ENCODE data around the gene TLCD1. TPM values are rescaled to one million over a fixed set of nuclear protein-coding genes. Genes with fewer than 3 reads are reported as not detected.

Gene TLCD1, protein sequence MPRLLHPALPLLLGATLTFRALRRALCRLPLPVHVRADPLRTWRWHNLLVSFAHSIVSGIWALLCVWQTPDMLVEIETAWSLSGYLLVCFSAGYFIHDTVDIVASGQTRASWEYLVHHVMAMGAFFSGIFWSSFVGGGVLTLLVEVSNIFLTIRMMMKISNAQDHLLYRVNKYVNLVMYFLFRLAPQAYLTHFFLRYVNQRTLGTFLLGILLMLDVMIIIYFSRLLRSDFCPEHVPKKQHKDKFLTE
- 4.4 and 5.3 TPM in 2 replicates for total RNA-seq (ENCODE audit: low replicate concordance)

DNA sequence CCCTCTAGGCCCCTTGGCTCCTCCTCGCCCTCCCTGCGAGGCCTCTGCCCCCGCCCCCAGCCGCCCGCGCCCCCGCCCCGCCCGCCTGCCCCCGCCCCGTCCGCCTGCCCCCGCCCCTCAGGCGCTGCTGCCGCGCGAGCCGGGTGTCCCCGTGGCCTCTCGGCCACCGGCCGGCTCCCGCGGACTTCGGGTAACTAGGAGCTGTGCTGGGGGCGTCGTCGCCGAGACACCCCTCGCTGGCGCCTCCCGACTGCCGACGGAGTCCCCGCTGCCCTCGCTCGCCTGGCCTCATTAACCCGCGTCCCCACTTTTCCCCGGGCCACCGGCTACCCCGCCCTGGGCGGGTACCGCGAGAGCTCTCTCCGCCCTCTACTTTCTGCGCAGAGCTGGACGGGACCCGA, at the start of gene TLCD1:
TLCD1 (minus strand) TSS at position 8 of the 401 bp plus-strand sequence. CDS start 136 bp downstream, outside the sequence.

DNA sequence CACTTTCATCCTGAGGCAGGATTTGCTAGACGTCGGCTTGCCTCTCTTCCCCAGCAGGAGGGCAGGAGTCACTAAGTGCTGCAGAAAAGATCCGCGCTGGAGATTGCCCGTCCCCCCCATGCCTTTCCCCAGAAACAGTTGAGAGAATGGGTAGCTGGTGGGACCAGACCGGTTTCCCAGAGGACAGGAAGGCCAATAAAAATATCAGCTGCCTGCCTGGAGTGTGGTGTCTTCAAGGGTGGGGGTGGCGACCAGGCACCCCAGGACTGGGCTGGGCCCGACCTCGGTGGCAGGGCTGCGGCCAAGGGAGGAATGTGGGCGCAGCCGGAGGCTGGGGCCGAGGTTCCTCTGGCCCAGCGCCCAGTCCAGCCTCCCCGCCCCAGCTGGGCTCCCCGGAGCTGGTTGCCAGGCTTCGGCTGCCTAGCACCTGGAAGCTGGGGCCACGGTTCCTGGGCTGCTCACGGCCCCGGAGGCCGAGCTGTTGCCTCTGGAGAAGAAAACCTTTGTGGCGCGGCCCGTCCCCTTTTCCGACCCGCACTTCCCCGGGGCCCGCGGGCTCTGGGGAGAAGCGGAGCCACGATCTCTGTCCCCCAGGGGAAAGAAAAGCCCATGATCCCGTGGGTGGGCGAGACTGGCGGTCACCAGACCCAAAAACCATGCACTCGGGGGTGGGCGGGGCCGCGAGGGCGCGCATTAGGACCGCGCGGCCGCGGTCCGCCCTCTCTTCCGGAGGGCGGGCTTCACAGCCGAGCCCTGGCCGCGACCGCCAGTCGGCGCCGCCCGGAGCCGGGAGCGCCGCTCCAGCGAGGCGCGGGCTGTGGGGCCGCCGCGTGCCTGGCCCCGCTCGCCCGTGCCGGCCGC, 17.4 kb upstream of the TLCD1 start, which contains the start of gene TRAF4:
TRAF4 (plus strand) TSS at position 769 of the 861 bp plus-strand sequence. CDS start 102 bp downstream, outside the sequence.

DNA sequence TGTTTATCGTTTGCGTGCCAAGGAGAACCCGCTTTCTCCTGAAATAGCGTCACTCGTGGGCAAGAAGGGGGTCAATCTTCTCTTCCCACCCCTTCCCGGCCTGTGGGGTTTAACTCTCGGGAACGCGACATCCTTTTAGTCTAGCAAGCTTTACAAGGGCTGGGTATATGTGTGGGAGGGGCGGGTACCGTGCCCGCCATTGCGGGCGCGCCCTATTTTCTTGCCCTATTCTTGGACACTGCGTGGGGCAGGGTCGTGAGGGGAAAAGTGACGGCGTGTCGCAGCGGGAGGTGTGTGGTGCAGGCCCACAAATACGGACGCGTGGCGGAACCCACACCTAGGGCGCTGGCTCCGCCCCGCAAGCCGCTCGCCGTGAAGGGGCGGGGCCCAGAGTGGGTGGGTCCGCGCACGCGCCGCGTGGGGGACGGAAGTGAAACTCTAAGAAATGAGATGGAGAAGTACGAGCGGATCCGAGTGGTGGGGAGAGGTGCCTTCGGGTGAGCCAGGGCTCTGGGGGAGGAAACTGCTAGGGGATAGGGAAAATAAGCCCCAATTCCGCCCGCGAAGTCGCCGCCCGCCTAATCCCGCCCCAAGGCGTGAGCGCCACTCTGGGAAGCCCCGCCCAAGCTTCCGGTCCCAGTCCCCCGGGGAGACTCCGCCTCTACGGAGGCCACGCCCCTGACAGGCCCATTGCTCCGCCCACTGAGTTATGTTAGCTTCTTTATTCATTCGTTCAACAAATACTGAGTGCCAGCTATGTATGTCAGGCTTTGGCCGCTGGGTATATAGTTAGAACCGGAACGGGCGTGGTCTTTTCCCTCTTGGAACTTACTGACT, 2.5 kb upstream of the TLCD1 start, which contains the start of gene NEK8:
NEK8 (plus strand) TSS at position 425 of the 837 bp plus-strand sequence; CDS start at position 451, 26 bp downstream.

DNA sequence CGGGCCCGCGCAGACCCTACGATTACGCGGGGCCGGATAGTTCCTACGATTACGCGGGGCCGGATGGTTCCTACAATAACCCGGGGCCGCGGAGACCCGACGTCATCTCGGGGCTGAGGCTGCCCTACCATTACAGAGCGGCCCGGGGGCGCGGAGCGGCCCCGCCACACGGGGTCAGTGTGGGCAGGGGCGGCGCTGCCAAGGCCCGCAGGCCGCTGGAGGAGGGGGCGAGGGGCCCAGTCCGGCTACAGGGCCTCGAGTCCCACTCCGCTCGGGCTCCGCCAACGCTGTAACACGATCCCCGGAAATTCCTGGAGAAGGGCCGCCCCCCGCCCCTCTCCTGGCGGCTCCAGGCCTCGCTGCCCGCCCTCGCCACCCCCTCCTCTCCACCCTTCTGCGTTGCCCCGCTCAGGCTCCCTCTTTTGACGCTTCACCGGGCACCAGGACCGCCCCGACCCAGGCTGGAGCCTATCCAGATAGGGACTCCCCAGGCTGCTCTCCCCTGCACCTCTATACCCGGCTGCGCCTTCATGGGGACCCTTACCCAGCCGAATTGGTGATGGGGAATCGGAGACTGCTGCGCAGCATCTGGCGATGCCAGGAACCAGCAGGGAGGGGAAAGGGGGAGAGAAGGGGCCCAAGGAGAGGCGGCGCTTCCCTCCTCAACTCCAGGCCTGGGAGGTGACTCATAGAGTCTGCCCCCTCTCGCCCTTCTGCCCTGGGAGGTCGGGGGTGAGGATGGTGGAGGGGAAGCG, 8.3 kb downstream of the TLCD1 start, which contains the start of gene RAB34:
RAB34 (minus strand) TSS at position 291 of the 755 bp plus-strand sequence. CDS start 602 bp downstream, outside the sequence.

DNA sequence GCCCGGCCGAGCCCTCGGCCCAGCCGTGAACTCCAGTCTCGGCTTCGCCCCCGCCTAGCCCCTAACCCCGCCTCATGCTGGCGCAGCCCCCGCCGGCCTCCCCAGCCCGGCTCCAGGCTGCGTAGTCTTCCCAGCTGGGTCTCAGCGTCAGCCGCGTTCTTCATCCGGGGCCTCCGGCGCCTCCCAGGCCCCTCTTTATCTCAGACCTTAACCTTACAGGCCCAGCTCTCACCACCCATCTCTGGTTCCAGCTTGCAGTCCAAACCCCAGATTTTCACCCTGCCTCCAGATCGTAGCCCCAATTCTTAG, 14.4 kb downstream of the TLCD1 start, which contains the start of gene PROCA1:
PROCA1 (minus strand) TSS at position 166 of the 309 bp plus-strand sequence. CDS start 228 bp downstream, outside the sequence.

Other genes starting within 250 kb of the TLCD1 start
- not detected in 2 replicates for gene FOXN1, start 219.9 kb downstream of the TLCD1 start, total RNA-seq (ENCODE audit: low replicate concordance)
- 13.7 and 22.3 TPM in 2 replicates for gene UNC119, start 173.6 kb downstream of the TLCD1 start, total RNA-seq (ENCODE audit: low replicate concordance)
- gene PIGS, start 154.7 kb downstream of the TLCD1 start, total RNA-seq (ENCODE audit: low replicate concordance) = 48.4 and 53.0 TPM in 2 replicates
- gene ALDOC, start 149.3 kb downstream of the TLCD1 start, total RNA-seq (ENCODE audit: low replicate concordance) = 54.3 and 98.8 TPM in 2 replicates
- gene SPAG5, start 127.2 kb downstream of the TLCD1 start, total RNA-seq (ENCODE audit: low replicate concordance) = 2.9 and 13.4 TPM in 2 replicates
- gene RSKR, start 112.0 kb downstream of the TLCD1 start, total RNA-seq (ENCODE audit: low replicate concordance) = 3.1 and 6.8 TPM in 2 replicates
- gene BLTP2, start 81.1 kb downstream of the TLCD1 start, total RNA-seq (ENCODE audit: low replicate concordance) = 120 and 163 TPM in 2 replicates
- gene SDF2, start 64.3 kb downstream of the TLCD1 start, total RNA-seq (ENCODE audit: low replicate concordance) = 68.5 and 111 TPM in 2 replicates
- gene SUPT6H, start 64.0 kb downstream of the TLCD1 start, total RNA-seq (ENCODE audit: low replicate concordance) = 41.9 and 53.5 TPM in 2 replicates
- gene PROCA1, start 14.3 kb downstream of the TLCD1 start, total RNA-seq (ENCODE audit: low replicate concordance) = 0.90 and 1.4 TPM in 2 replicates
- gene RAB34, start 8.4 kb downstream of the TLCD1 start, total RNA-seq (ENCODE audit: low replicate concordance) = 115 and 204 TPM in 2 replicates
- 906 and 1,571 TPM in 2 replicates for gene RPL23A, start 6.2 kb downstream of the TLCD1 start, total RNA-seq (ENCODE audit: low replicate concordance)
- gene NEK8, start 2.6 kb upstream of the TLCD1 start, total RNA-seq (ENCODE audit: low replicate concordance) = 5.3 and 8.4 TPM in 2 replicates
- 27.1 and 39.2 TPM in 2 replicates for gene TRAF4, start 17.8 kb upstream of the TLCD1 start, total RNA-seq (ENCODE audit: low replicate concordance)
- 0.70 and 2.3 TPM in 2 replicates for gene FAM222B, start 116.6 kb upstream of the TLCD1 start, total RNA-seq (ENCODE audit: low replicate concordance)
- gene ERAL1, start 128.8 kb upstream of the TLCD1 start, total RNA-seq (ENCODE audit: low replicate concordance) = 11.1 and 18.9 TPM in 2 replicates
- 38.0 and 80.1 TPM in 2 replicates for gene FLOT2, start 171.5 kb upstream of the TLCD1 start, total RNA-seq (ENCODE audit: low replicate concordance)
- 2.0 and 3.6 TPM in 2 replicates for gene DHRS13, start 176.8 kb upstream of the TLCD1 start, total RNA-seq (ENCODE audit: low replicate concordance)
- 5.7 and 12.0 TPM in 2 replicates for gene PHF12, start 225.3 kb upstream of the TLCD1 start, total RNA-seq (ENCODE audit: low replicate concordance)

Measured in smooth muscle cell of the coronary artery (primary cell).